ENCODE measurements around the gene KLHL33.

DNA sequence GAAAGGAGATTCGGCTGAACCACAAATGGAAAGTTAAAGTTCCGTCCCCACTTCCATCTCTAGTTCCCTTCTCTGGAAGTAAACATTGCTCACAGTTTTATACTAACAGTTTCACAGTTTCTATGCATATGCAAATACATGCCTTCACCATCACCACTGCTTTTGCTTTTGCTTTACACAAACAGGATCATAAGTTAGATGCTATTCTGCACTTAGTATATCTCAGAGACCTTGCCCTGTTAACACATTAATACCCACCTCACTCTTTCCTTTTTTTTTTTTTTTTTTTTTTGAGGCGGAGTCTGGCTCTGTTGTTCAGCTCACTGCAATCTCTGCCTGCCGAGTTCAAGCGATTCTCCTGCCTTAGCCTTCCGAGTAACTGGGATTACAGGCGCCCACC, 23.6 kb downstream of the KLHL33 start:
- TF ChIP-seq YY1 (IDR thresholded peaks at IDR 0.05; ENCODE audit: insufficient read depth, insufficient read length) = no peak
- no peak for TF ChIP-seq SUZ12 (IDR thresholded peaks at IDR 0.05; ENCODE audit: extremely low read depth, insufficient read depth, insufficient read length)
- no peak for TF ChIP-seq ZNF274 (IDR thresholded peaks at IDR 0.05; ENCODE audit: low read depth, low read length)
